Measurements from ENCODE around the gene FOXQ1.

- TF ChIP-seq CTCF (IDR thresholded peaks at IDR 0.05; ENCODE audit: low read depth, low read length) (no peak), EZH2phosphoT487 (IDR thresholded peaks at IDR 0.05; ENCODE audit: low read depth) (no peak)
Measured at GRCh38 chr6:1313384-1313766, 1.5 kb downstream of the FOXQ1 start.
